WERI-Rb-1 (cell line): ENCODE data around the gene RAP2B.
A peak's percentile ranks its signal among the peaks of the same experiment; 100 is the strongest.

Experiments used
- DNase-seq: peaks from one replicate; pipeline ENCODE4 v3.0.0-alpha.2; 2020
- H3K27ac ChIP-seq: fragments of 250-450 bp; sonication (Bioruptor Pico); 2 replicates; pipeline ENCODE4 v1.5.1; 2020; ENCODE audit warnings: mild to moderate bottlenecking, moderate library complexity
- H3K27me3 ChIP-seq: fragments of 250-450 bp; sonication (Bioruptor Pico); 2 replicates; pipeline ENCODE4 v1.5.1; 2021; ENCODE audit warnings: mild to moderate bottlenecking, low read depth, moderate library complexity; ENCODE audit not compliant: insufficient read depth, severe bottlenecking
- H3K36me3 ChIP-seq: fragments of 250-450 bp; sonication (Bioruptor Pico); 2 replicates; pipeline ENCODE4 v1.5.1; 2020; ENCODE audit warnings: mild to moderate bottlenecking, moderate library complexity
- H3K4me3 ChIP-seq: 2 replicates; pipeline ENCODE4 v1.5.1; 2011; ENCODE audit warnings: low read depth, mild to moderate bottlenecking, control low read depth, low read length
- H3K9me3 ChIP-seq: fragments of 250-450 bp; sonication (Bioruptor Pico); 2 replicates; pipeline ENCODE4 v1.5.1; 2021; ENCODE audit warnings: mild to moderate bottlenecking, moderate library complexity; ENCODE audit not compliant: severe bottlenecking
- TF ChIP-seq, protein P1 (sequence below): IDR thresholded peaks from 2 replicates; pipeline ENCODE4 v1.5.1; 2011; ENCODE audit warnings: low read depth, mild to moderate bottlenecking, control low read depth, inconsistent platforms, low read length

The RAP2B gene

GRCh38 chr3:153173758-153174516, 11.9 kb downstream of the RAP2B start:
- H3K36me3 ChIP-seq, result no peaks in the 10 kb centered on the region
- TF ChIP-seq, protein P1, sequence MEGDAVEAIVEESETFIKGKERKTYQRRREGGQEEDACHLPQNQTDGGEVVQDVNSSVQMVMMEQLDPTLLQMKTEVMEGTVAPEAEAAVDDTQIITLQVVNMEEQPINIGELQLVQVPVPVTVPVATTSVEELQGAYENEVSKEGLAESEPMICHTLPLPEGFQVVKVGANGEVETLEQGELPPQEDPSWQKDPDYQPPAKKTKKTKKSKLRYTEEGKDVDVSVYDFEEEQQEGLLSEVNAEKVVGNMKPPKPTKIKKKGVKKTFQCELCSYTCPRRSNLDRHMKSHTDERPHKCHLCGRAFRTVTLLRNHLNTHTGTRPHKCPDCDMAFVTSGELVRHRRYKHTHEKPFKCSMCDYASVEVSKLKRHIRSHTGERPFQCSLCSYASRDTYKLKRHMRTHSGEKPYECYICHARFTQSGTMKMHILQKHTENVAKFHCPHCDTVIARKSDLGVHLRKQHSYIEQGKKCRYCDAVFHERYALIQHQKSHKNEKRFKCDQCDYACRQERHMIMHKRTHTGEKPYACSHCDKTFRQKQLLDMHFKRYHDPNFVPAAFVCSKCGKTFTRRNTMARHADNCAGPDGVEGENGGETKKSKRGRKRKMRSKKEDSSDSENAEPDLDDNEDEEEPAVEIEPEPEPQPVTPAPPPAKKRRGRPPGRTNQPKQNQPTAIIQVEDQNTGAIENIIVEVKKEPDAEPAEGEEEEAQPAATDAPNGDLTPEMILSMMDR, result no peak
- H3K27me3 ChIP-seq, result no peaks in the 10 kb centered on the region
- no peaks in the 10 kb centered on the region for H3K9me3 ChIP-seq
- peak; percentile 27 for DNase-seq
- no peak overlapping the region for H3K27ac ChIP-seq
- no peak overlapping the region for H3K4me3 ChIP-seq

DNA sequence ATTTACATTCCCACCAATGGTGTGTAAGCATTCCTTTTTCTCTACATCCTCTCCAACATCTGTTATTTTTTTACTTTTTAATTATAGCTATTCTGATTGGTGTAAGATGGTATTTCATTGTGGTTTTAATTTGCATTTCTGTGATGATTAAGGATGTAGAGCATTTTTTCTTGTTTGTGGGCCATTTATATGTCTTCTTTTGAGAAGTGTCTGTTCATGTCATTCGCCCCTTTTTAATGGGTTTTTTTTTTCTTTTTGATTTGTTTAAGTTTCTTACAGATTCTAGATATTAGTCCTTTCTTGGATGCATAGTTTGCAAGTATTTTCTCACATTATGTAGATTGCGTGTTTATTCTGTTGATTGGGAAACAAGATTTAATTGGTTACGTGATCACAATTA, 14.2 kb downstream of the RAP2B start:
- Histone ChIP-seq H3K4me3 (no peak overlapping the region), H3K27ac (no peak overlapping the region), H3K9me3 (no peaks in the 10 kb centered on the region), H3K27me3 (no peaks in the 10 kb centered on the region), H3K36me3 (no peaks in the 10 kb centered on the region)
- TF ChIP-seq, protein P1, result no peak
- no peak for DNase-seq

DNA sequence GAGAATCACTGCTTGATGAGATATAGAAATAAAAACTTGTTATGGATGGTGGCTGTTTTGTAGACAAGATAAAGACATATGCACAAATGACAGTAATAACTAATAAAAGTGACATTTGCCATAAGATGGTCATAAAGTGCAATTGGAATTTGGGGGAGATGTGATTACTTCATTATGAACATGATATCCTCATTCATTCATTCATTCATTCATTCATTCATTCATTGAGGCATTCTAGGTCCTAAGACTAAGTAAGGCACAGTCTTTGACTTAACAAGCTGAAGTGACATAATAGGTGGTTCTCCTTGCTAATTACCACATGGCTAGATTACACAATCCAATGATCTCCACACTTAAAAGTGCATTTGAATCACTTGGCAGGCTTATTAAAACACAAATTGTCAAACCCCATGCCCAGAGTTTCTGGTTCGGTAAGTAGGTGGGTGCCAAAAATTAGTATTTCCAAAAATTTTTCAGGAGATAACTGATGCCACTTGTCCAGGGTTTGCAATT, 18.9 kb downstream of the RAP2B start:
- H3K27me3 ChIP-seq, result no peaks in the 10 kb centered on the region
- TF ChIP-seq, protein P1, result no peak
- H3K9me3 ChIP-seq, result no peaks in the 10 kb centered on the region
- H3K36me3 ChIP-seq, result no peaks in the 10 kb centered on the region
- no peak overlapping the region for H3K27ac ChIP-seq
- no peak for DNase-seq
- H3K4me3 ChIP-seq, result no peak overlapping the region

DNA sequence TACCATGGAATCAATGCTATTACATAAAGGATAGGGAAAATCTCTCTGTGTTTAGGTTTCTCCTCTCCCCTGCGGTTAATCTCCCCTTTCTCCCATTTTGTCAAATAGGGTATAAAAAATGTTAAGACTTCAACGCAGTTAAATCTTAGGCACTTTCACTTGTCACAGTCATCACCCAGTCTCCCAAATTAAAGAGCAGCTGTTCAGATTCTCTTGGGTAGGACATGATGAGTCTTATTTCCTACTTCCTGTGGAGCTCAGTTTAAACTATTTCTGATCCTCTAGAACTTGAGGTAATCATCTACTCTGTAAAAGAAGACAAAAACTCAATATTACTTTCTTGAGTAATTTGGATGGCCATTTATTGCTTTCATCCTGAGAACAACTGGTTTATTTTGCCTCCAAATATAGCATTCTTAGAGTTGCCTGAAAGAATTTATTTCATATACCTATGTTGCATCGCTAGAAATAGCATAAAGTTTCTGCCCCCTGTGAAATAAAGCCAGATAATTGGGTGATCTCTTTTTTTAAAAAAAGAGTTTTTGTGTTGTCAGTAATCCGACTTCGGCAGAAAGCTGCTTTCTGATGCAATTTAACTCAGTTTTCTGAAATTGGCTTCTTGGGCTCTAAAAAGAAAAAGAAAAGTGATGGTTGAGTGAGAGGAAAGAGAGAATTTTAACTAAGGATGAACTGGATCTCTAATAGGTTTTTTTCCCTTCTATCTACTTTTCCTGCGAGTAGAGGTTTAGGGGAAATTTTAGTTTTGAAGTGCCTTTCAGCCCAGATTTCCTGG, 20.7 kb downstream of the RAP2B start:
- Histone ChIP-seq H3K27me3 (no peaks in the 10 kb centered on the region), H3K27ac (no peak overlapping the region), H3K36me3 (no peaks in the 10 kb centered on the region), H3K4me3 (no peak overlapping the region), H3K9me3 (no peaks in the 10 kb centered on the region)
- TF ChIP-seq, protein P1, result no peak
- DNase-seq, result no peak

GRCh38 chr3:153190923-153191322, 28.9 kb downstream of the RAP2B start:
- DNase-seq, result no peak
- Histone ChIP-seq H3K27me3 (no peaks in the 10 kb centered on the region), H3K4me3 (no peak overlapping the region), H3K36me3 (no peaks in the 10 kb centered on the region), H3K27ac (no peak overlapping the region), H3K9me3 (no peaks in the 10 kb centered on the region)
- TF ChIP-seq, protein P1, result no peak
